NCI-H526 (cell line): Measurements from ENCODE around the gene CIP2A.

ENCODE experiments used
- DNase-seq, 2 experiments: peaks; one replicate each; lab custom pipeline; 2025; lab: John Stamatoyannopoulos, UW

Gene CIP2A

DNA sequence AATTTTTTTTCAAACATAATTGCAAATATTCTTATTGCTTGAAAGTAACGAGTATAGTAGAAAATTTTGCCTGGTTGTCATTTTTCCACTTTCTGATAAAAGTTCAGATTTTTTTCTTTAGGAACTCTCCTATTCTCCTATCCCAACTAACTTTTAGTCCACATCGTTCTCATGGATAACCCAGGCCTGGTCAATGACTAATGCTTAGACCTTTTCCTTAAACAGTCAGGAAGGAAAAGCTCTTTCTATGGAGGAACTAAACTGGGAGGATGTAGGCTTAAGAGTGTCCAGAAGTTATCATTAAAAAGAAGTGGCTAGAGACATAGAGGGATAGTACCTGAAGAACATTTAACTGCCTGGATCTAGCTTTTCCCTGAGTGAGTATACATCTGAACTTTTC, 26.7 kb downstream of the CIP2A start:
- DNase-seq, result no peak

DNA sequence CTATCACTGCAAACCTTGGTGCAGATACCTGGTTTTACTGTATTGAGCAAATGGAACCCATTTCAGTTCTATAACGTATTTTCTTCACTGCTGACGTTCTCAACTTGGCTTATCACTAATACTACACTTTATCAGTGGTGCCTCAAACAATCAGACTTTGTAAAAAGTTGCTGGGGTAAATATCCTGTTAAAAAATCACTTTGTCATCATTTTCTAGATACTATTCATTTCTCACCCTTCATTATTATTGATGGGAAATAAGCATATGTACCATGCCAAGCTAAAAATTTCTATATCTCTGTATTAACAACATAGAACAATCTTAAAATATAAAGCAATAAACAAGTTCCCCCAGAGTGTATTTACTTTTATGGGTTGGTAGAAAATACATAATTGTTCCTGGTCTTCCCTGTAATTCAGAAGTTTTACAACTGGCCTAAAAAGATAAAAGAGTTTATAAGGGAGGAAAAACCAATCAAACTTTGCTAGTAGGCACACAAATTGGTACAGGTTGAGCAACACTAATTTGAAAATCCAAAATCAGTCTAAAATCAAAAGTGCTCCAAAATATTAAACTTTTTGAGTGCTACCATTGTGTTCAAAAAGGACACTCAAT, 33.2 kb downstream of the CIP2A start:
- no peak for DNase-seq

DNA sequence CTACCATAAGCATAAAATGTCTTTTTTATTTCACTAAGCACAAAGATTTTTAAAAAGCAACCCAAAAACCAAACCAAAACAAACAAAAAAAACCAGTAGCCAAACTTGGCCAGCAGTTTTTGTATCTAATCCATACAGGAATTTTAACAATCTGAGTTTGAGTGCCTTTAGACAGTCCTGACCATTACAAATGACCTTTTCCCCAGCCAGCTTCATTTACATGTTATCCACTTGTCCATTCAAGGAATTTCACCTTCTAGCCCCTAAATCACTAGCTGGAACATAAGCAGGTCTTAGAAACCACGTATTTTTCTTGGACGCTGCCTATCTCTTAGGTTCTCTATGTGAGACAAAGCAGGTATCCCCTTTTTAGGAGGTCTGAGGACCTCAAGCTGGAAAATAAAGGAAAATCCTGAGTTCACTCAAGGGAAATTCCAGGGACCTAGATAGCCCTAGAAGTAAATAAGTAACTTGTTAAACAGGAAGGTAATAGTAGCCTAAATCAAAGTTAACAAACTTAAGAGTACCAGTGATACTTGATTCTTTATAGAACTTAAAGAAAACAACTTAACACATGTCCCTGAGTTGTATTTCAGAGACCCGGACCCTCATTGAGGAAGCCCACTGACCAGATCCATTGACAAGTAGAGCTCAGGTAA, 34.2 kb downstream of the CIP2A start:
- no peak for DNase-seq

DNA sequence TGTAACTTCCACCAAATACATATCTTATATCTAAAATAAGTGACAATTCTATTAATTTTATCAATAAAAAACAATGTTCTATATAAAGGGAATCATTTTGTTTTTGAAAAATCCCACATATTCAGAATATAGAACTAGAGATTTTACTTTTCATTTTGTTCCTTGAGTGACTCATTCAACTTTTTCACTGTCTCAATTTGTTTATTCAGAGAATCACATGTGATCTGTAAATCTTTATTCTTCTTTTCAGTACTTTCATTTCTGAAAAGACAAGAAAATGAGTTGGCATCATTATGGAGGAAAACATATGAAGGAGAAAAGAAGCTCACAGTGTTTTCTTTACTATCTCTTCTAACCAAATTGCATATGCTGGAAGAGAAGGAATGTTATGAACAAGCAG, 35.0 kb downstream of the CIP2A start:
- no peak for DNase-seq

DNA sequence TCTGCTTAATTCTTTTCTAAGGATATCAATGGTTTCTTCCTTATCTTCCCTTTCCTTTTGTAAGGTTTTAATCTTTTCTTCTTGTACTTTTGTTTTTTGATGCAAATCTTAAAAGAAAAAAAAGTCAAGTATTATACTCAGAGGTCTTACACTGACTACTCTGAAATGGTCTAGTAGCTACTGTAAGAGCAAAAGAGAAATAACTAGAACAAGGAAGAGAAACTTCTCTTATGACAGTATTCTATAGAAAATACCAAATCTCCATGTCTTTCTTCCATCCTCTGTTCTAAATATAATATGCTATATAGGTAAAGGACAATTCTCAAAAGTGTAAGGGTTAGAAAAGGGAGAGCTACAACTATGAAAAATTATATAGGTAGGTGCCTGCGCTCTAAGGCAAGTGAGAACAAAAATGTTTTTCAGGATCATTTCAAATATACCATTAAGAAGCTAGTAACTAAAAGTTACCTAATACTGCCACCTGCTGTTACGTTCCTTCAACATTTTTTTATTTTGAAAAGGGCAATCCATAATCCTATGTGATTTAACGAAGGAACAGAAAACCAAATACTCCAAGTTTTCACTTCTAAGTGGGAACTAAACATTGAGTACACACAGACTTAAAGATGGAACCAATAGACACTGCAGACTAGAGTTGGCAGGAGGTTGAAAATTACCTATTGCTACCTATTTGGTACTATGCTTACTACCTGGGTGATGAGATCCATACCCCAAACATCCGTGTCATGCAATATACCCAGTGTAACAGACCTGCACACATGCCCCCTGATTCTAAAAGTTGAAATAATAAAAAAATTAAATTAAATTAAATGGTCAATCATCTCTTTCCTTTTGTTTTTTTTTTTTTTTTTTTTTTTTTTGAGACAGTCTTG, 36.7 kb downstream of the CIP2A start:
- DNase-seq, result peak in 1 of 2 experiments; percentile 40

DNA sequence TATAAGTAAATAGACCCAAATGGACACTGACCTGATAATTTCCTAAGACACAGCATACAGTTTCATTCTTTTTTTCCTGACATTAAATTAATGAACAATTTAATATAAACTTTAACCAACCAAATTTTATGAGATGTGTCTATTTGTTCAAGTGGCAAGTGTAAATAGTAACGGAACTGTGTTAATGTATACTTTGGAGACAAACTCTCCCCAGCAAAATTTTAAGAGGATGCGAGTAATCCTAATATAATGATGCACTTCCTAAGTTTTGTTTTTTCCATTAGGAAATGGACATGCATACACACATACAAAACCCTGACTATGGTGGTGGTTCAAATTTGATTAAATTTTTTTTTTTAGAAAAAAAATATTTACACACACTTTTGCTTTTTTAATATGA, 40.4 kb downstream of the CIP2A start:
- DNase-seq, result no peak

DNA sequence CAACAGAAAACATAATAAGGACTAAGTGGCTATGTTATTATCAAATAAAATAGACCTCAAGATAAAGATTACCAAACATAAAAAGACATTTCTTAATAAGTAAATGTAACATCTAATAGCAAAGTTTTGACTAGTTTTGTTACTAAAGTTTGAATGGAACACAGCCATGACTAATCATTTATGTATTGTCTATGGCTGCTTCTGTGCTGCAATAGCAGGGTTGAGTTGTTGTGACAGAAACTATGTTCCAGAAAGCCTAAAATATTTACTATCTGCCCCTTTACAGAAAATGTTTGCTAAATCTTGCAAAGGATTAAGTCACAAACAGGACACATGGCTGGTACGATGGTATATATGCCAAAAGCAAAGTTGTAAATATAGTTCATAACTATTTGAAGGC, 40.9 kb downstream of the CIP2A start:
- DNase-seq, result no peak

DNA sequence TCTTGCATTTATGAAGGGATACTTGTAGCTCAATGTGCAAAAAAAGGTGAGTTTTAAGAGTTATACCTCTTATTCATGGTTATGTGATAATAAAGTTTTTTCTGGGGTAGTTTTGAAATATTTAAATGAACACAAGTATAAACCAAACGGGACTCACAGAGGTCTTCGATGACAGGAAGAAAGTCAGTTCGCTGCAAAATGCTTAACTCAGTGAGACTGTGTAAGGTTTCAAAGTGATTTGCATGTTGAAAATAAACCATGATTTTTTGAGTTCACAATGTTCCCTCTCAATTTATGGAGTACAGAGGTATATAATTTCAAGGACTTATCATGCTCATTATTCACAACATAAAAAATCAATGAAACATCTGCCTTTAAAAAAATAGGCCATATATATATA, 42.5 kb downstream of the CIP2A start:
- DNase-seq, result no peak

DNA sequence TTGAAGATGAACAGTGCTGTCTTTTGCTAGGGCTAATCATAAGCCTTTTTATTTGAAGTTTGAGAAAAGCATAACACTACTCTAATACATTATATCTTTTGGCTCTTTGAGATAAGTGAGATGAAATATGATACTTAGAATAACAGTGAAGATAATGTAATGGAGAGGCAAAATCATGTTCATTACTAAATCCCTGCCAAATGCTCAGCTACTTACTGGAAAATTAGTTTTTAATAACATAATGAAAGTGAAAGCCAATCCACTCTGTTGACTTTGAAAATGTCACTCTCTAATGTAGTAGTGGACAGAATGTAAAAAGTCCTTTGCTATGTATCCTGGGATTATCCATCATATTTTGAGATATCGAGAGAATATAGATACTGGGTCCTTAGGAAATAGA, 43.0 kb downstream of the CIP2A start:
- no peak for DNase-seq

DNA sequence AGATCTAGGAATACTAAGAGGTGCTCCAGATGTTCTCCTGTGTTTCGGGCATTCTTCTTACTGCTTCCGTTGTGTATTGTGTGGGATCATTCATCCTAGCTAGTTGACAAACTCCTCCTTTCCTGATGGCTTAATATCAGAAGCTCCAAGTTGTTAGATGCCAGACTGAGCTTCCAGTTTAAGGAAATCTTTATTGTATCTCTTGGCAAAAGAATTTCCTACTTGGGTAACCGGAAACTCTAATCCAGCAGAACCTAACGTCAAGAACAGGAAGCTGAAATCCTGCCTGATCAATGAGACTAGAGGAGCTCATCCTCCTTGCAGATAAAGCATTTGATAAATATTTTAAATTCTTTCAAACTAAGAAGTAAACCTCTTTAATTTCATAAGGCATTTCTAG, 51.2 kb downstream of the CIP2A start:
- no peak for DNase-seq

DNA sequence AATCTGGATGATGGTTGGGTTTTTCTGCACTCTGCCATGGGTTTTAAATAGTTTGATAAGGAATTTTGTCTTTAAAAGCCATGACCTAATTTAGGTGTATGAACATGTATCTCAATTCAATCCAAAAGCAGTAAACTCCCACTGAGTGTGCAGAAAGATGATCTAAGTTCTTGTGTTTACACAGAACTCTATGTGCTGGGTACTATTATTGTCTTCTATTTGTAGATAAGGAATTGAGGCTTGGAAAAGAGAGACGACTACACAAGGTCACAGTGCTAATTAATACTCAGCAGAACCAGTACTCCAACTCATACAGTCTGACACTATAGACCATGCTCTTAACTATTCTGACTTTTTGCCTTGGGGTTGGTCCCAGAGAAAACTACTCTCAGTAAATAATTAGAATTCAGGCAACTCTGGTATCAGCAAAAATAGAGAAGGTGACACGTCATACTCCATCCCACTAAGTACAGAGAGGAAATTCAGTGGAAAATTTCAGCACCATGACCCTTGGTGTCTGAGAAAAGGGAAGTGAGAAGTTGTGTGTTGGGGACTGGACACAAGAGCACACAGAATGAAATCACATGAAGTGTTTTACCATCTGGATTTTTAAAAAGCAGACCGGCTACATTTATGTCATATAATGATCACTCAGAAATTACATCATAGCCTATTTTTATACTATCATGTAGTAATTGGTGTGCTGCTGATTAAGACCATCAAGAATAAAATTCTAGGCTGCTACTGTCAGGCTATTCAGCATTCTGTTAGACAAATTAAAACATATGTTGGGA, 60.6 kb downstream of the CIP2A start:
- no peak for DNase-seq

DNA sequence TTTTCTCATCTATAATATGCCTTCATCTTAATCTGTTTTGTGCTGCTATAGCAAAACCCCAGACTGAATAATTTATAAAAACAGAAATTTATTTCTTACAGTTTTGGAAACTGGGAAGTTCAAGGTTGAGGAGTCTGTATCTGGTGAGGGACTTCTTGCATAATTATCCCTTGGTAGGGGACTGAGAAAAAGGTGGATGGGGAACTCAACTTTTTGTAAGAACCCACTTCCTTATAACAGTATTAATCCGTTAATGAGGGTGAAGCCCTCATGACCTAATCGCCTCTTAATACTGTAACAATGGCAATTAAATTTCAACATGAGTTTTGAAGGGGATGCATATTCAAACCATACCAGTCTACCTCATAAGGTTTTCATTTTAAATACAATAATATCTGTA, 61.4 kb downstream of the CIP2A start:
- no peak for DNase-seq

DNA sequence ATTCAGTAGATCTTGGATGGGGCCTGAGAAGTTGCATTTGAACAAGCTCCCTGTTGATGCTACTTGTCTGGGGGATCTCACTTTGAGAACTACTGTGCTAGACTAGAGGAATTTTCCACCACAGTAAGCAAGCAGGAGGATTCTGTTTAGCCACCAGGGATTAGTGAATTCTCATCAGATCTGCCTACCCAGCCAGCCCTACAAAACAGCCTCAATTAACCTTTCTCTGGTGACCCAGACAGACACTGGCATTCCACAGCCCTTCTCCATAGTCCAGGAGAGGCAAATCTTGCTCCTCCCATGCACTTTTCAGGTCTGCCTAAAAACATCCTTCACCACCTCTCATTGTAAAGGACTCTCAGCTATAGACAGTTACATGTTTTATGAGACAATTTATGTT, 62.1 kb downstream of the CIP2A start:
- DNase-seq, result no peak

DNA sequence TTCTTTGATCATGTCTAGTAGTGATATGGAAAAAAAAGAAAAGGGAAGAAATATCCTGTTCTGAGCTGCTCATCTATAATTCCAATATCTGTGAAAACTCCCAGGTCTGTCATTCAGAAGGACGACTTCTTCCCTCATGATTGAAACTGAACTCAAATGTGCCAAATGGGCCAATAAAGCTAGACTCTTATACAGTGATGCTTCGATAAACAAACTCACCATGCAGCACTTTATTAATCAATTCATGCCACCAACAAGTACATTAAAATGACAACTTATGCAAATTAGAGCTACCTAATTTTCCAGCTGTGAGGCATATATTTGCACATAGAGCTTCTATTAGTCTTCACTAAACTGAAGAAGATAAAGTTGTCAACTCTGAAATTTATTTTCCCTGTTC, 63.3 kb downstream of the CIP2A start:
- DNase-seq, result no peak

DNA sequence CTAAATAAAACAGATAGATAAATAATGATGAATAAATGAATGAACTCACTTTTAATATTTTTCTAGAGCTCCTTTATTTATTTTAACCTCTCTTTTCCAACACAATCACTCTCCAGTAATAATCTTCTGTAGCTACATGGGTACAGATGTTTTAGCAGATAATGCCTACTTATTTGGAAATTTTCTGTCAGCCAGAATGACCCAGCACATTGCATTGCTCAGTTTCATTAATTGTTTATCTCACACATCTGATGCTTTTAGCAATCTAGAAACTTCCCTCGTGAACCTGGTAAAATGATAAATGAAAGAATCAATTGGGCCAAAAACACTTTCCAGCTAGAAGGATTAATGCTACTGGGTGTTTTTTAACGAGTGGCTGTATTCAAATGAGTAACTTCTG, 64.0 kb downstream of the CIP2A start:
- DNase-seq, result no peak

DNA sequence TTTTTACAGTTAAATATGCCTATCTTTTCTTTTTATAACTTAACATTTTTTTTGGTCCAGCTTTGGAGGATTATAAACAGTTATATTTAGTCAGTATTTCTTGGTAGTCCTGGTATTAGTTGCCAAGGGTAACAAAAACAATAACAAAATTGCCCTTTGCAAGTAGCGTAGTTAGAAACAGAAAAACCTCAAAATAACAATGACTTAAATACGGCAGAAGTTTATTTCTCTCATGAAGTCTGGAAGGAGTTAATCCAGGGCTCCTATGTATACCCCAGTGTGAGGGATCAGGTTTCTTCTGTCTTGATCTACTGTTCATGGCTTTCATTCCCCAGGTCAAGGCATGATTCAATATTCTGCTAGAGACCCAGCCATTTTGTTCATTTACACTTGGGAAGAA, 64.7 kb downstream of the CIP2A start:
- no peak for DNase-seq

DNA sequence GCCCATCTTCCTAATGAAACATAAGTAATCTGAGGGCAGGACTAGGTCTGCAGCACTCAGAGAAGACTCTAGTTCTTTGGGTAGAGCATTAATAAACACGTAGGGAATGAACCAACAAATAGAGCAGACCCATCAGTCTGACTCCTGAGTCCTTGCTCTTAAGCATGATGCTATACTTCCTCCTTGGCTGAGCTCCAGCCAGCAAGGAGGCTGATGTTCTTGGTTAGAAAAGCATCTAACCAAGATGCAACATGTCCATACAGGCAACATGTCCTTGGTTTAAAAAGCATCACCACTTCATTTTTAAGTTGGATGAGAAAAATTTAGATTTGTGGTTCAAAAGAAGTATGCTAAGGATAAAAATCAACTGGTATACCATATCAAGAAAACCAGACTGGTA, 70.3 kb downstream of the CIP2A start:
- no peak for DNase-seq

DNA sequence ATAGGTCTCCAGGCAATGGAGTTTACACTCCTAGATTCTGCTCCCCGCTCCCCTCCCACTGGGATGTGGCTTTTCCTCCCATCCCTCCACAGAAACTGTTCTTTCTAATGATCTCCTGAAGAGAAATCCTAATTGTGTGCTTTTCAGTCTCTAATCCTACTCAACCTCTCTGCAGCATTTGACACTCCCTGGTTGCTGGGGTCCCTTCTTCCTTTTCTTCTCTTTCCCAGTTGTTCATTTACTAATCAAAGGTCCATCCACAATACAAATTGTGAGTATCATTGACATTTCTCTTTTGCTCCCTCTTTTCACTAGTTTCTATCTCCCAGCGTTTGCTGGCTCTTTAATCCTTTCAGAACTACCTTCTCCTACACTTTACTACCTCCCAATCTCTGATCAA, 72.4 kb downstream of the CIP2A start:
- DNase-seq, result no peak

DNA sequence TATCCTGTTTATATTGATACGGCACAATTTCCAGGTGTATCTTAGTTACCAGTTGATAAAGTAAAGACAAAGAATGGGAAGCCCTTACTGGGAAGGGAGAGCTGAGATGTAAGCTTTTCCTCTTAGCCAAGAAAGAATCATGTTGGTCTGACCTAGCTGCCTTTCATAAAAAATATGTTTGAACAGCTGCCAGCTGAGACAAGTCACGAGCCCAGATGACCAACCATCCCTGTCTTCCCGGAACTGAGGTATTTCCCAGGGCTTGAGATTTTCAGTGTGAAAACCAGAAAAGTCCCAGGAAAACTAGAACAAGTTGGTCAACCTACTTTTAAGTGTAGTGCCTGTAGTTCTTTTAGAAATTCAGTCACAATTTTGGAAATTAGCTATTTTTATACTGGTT, 75.3 kb downstream of the CIP2A start:
- no peak for DNase-seq

DNA sequence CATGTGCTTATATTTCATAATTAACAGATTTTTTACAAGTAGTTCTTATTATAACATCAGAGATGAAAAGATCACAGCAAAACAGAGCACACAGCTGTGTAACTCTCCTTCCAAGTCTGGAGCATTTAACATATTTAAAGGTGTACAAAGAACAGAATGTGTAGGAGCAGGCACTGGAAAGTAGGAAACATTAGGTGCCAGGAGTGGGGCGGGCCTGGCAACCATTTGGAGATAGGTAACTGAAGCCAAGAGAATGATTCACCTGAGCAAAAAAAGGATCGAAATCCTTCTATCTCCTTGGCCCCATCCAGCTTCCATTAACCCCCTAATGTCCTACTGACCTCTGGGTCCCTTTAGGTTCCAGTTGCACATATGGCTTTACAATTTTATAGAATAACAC, 76.6 kb downstream of the CIP2A start:
- no peak for DNase-seq

DNA sequence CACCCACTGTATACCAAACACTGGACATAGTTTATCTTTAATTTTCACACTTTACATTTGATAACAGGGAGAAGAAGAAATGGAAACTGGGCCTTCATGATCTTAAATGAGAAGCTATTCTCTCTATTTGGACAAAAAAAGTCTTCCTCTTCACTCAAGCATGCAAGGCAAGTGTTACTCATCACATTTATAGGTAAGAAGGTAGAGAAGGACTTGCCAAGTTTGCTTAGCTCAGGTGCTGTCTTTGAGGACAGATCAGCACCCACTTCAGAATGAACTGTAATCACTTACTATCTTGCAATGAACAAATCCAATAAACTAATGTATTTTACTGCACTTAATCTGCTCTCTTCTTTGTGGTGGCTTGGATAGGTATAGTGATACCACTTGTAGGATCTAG, 77.7 kb downstream of the CIP2A start:
- DNase-seq, result no peak

DNA sequence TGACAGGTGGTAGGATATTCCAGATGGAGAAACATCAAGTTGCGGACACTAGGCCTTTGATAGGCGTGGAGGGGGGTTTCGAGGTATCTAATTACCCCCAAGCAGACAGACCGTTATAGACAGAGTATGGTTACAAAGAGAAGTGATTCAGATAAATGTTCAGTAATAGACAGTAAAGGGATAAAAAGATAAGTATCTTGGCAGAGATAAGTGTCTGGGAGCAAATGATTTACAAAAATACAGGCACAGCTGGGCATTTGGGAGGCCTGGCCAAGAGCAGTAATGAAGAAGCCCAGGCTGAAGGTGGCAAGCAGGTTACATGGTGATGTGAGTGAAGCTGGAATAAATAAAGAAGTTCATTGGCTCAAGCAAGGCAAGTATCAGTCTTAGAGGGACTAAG, 78.2 kb downstream of the CIP2A start:
- DNase-seq, result no peak

DNA sequence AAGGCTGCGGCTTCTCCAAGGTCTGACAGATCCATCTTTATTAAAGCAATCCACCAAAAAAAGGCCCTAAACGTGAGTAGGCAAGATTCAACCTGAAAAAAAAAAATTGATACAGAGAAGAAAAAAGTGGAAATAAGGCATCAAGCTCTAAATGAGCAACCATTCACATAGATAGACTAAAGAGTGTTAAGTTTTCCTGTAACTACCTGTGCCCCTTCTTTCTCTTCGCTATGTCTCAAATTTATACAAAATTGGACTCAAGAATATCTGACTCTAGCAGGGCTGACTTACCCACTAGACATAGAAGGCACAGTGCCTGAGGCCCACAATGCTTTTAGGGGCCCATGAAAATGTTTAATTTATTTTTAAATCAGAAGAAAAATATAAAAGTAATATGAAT, 78.7 kb downstream of the CIP2A start, which contains the start of gene MYH15:
Gene MYH15 (minus strand): TSS at position 101 of the 400 bp plus-strand sequence. CDS start 66 bp downstream, at position 35.
- no peak for DNase-seq
